Activated CD8-positive, alpha-beta memory T cell treated with anti-CD3 and anti-CD28 coated beads, Interleukin-2, amount 50 U/mL, for 24 hours (primary cell): ENCODE data around the gene RPN1.
"Not testable (repeated sequence)": the region's sequence is repeated elsewhere in the genome, so short reads cannot be mapped to it uniquely, and the experiment has no call there.

Source experiments
- DNase-seq: peaks from one replicate; pipeline ENCODE4 v3.0.0-alpha.2; 2020; ENCODE audit errors: extremely low read depth

The RPN1 gene

GRCh38 chr3:128609294-128609693, 41.3 kb downstream of the RPN1 start:
- DNase-seq: no peak

DNA sequence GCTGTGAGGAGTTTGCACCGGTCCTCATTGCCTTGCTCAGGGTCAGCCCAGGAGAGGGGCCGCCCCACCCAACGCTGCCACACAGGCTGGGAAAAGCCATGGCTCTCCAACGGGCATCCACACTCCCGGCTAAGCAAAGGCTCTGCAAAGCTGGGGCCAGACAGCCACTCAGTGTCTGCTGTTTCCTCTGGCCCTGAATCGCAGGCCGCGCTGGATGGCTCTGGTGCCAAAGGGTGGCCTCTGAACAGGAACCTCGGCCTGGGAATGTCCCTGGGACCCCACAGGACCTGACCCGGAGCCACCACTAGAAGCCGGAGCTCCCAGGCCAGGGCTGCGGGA, 42.9 kb downstream of the RPN1 start:
- DNase-seq: no peak

DNA sequence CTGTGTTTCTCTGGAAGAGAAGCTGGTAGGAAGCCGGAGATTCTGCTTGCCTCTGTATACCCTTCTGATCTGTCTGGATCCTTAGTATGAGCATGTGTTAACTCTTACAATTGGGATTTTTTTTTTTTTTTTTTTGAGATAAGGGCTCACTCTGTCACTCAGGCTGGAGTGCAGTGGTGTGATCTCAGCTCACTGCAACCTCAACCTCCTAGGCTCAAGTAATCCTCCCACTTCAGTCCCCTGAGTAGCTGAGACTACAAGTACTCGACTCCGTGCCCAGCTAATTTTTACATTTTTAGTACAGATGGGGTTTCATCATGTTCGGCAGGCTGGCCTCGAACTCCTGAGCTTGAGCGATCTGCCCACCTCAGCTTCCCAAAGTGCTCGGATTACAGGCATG, 44.5 kb downstream of the RPN1 start:
- DNase-seq: no peak

DNA sequence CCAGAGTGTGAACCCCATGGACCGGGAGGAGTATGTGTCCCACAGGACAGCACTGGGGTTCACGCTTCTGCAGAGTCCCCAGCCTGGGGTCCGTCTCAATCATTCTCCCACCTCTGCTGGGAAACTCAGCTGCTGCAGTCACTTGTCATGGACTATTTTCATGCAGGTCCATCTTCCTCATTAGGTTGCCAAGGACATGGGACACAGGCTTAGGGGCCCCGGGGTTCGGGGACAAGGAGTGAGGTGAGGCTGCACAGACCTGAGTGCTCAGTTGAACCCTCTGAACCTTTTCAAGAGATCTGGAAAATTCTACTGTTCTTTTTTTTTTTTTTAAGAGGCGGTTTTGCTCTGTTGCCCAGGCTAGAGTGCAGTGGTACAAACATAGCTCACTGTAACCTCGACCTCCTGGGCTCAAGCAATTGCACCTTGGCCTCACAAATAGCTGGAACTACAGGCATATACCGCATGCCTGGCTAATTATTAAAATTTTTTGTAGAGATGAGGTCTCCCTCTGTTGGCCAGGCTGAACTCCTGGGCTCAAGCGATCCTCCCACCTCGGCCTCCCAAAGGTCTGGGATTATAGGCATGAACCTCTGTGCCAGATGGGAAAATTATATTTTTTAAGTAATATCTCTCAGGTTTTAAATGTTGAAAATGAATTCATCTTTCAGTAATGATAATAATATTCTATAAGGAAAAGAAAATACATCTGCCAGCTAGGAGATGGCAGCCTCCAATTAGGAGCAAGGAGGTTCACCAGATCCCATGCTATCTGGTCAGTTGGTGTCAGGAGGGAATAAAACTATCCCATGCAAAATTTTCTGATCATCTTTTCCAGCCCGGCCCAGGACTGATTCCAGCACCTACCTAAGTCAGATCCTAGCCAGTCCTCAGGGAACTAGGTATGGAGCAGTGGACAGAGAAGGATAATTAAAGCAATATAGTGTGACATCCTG, 45.2 kb downstream of the RPN1 start:
- DNase-seq: no peak

DNA sequence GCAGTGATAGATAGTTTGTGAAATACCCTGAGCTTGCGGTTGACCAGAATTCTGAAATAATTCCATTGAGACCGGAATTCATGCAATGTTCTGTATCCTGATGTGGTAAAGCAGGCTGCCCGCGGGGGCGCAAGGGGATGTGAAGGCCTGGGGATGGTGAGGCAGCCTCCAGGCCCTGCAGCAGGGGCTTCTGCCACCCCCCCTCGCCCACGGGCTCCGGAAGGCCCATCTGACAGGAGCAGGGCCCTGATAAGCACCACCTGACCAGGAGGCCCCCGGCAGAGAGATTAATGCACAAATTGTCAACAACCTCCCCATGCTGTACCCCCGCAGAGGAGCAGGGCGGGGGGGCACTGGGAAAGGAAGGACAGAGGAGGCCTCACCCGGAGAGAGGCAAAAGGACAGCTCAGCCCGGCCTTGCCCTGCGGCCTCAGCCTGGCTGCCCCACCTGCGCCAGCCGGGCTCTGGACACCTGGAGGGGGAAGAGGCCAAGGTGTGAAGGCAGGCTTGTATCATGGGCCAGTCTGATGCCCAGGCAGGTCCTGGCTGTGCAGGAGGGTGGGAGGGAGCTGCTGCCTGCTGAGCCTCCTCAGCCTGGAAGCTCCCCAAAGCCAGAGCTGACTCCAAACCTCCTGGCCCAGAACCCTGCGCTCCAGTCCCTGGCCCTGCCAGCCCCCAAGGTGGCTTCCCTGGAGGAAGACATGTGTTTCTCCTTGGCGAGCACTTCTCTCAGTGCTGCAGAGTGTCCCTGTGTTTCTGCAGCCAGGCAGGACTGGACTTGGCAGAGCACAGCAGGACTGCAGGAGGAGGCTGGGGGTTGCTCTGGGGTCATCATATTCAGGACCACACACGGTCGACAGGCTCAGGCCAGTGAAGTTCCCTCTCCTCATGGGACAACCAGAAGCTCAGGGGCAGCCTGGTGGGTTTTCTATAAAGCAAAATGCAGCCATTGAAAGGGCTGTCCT, 46.5 kb downstream of the RPN1 start:
- DNase-seq: no peak

GRCh38 chr3:128603313-128603712, 47.3 kb downstream of the RPN1 start:
- no peak for DNase-seq

- DNase-seq: no peak
These were observed 51.5 kb downstream of the RPN1 start for GRCh38 chr3:128598884-128599664.

GRCh38 chr3:128597900-128598299, 52.7 kb downstream of the RPN1 start:
- no peak for DNase-seq

DNA sequence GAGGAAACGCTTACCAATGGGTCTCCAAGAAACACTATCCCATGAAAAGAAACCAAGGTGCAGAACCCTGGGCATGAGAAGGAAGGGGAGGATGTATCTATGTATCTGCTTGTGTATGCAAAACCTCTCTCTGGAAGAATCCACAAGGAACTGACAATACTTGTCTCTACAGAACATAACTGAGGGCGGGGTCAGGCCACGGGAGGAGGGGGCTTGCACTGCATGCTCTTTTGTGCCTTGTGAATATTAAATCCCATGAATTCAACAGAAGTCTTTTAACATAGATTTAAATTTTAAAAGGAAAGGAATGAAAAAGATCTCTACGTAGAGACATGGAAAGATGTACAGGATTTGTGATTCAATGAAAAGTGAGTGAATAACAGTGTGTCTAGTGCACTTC, 57.8 kb downstream of the RPN1 start:
- DNase-seq: no peak

GRCh38 chr3:128591738-128592426, 58.7 kb downstream of the RPN1 start:
- no peak for DNase-seq

- no peak for DNase-seq
These were observed 59.7 kb downstream of the RPN1 start for GRCh38 chr3:128590948-128591347.

- DNase-seq: not testable (repeated sequence)
These were observed 60.6 kb downstream of the RPN1 start for GRCh38 chr3:128589985-128590384.

DNA sequence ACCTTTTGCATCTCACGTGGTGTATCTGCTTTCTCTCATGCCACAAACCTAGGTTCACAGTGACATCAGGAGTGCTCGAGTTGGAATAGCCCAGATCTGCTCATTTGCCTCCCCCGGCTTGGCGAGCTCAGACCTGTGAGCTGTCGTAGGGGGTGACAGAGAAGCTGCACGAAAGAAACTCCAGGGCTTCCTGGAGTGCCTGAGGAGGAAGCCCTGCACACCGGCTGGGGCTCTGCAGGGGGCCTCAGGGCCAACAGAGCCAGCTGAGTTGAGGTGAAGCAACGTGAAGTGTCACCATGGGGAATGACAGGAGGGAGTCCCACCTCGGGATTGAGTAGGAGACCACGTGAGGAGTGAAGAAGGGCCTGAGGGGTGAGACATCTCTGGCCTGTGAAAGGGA, 62.5 kb downstream of the RPN1 start:
- DNase-seq: no peak

DNA sequence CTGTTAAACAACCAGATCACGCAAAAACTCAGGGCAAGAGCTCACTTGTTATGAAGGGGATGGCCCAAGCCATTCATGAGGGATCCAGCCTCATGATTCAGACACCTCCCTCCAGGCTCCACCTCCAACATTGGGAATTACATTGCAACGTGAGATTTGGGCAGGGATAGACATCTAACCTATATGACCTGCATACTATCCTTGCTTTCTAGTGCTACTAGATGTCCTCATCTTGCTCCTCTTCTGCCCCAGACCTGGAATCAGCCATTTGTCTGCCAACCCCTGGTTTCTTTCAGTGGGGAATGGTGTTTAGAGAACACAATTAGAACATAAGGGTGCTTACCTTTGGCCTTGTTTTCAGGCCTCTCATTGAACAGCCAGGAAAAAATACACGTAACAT, 63.2 kb downstream of the RPN1 start:
- no peak for DNase-seq

- DNase-seq: not testable (repeated sequence)
These were observed 63.7 kb downstream of the RPN1 start for GRCh38 chr3:128586932-128587331.

GRCh38 chr3:128586391-128586790, 64.2 kb downstream of the RPN1 start:
- DNase-seq: not testable (repeated sequence)

DNA sequence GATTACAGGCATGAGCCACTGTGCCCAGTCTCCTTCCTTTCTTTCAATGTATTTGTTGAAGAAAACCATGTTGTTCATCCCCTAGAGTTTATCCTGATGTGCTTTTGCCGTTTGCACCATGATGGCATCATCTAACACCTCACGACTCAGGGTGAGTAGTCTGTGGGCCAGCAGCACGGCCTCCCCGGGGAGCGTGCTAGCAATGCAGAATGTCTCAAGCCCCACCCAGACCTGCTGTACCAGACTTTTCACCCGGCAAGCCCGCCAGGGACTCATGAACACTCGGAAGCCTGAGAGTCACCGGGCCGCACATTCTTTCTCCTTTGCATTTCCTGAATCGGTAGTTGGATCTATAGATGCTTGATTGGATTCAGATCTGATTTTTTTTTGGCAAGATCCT, 64.6 kb downstream of the RPN1 start:
- DNase-seq: no peak

DNA sequence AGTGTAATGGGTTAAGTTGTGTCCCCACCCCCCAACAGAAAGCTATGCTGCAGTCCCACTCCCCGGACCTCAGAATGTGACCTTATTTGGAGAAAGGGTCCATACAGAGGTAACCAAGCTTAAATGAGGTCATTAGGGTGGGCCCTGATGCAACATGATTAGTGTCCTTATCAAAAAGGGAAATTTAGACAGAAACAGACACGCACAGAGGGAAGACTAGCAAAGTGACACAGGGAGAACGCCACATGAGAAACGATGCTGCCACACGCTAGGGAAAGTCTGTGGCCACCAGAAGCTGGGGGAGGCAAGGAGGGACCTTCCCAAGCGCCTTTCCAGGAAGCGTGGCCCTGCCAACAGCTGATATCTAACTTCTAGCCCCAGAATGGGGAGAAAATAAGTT, 65.4 kb downstream of the RPN1 start:
- DNase-seq: no peak

DNA sequence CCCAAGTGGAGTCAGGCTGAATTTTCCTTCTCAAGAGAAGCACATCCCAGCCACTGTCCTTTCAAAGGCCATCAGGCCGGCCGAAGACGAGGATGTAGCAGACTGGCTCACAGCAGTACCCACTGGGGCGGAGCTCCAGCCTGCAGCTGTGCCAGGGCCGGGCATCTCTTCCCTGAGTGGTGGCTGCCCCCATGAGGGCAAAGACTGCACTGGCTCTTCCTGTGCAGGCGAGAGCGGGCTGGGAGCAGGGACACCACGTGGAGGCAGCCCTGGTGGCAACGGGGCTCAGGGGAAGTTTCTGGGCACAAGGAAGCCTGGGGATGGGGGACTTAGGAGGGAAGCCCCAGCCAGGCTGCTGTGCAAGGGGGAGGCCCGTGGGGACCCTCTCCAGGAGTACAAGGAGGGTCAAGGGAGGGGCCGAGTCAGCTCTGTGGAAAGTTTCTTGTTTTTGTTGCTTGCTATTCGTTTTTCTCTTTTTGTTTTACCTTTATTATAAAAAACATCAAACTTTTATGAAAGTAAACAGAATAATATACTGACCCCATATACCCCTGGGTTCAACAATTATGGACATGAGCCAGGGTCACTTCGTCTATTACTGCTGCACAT, 66.1 kb downstream of the RPN1 start:
- DNase-seq: no peak

DNA sequence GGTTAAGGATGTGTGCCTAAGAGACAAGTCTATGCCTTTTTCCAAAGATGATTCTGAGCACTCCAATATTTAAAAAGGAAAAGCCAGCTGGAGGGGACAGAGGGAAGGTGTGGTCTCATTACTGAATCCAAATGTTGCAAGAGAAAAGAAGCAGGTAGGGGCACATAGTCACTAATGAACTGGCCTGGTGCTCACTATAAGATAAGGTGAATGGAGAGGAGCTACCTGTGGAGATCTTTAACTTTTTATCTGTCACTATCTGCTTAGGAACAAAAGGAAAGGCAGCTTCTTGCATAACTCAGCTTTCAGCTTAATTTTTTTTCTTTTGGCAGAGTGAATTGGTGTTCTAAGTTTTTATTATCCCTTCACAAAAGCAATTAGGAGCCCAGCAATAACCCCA, 69.1 kb downstream of the RPN1 start:
- no peak for DNase-seq

GRCh38 chr3:128579927-128580326, 70.7 kb downstream of the RPN1 start:
- no peak for DNase-seq
